Measurements from ENCODE around the gene TCERG1.

DNA sequence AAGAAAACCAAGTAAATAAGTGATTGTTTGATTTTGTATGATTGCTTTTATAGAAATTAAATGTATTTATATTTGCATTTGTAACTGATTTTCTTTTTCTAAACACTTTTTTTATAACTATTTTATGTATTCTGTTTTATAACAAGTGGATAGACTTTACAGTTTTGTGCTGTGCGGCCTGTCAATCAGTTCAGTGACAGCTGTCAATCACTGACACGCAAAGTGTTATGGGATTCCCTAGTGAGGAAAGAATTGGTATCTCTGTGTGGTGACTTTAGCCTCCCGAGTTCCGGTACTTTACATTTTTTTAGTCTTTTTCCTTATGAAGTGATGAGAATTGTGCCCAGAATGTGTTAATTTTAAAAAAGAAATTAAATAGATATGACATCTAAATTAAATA is 52.5 kb downstream of the TCERG1 start:
- no peak for TF ChIP-seq EP300 (IDR thresholded peaks at IDR 0.05; ENCODE audit: borderline replicate concordance)
- no peak for TF ChIP-seq YY1 (IDR thresholded peaks at IDR 0.05; ENCODE audit: low read depth)
- no peak for TF ChIP-seq TEAD4 (IDR thresholded peaks at IDR 0.05)
- no peak for TF ChIP-seq TAF1 (IDR thresholded peaks at IDR 0.05; ENCODE audit: low read depth)

Measured in Ishikawa (cell line).